Endothelial cell of umbilical vein (primary cell): ENCODE measurements around the gene CAPNS1. TPM values are rescaled to one million over a fixed set of nuclear protein-coding genes. Genes with fewer than 3 reads are reported as not detected.

Experiments
- BruUV-seq: library from RNA; stranded (reverse); fragments of 400-500 nt; replicated peaks from 2 replicates; lab custom pipeline; 2021; lab: Mats Ljungman, UMichigan
- CTCF ChIA-PET: fragments of 300-600, 350-600 bp; sonication (Branson Sonifier 250); formaldehyde crosslinking; loops from one replicate; lab custom pipeline; 2021; ENCODE audit warnings: antibody characterized with exemption, inconsistent platforms; lab: Charles Lee
- POLR2A ChIA-PET: fragments of 300-600, 350-600 bp; sonication (Branson Sonifier 250); formaldehyde crosslinking; loops from one replicate; lab custom pipeline; 2021; ENCODE audit warnings: antibody characterized with exemption, inconsistent platforms; lab: Charles Lee
- DNase-seq: peaks from one replicate; pipeline ENCODE4 v3.0.0-alpha.2; 2011; ENCODE audit warnings: low read depth, low spot score
- FAIRE-seq: peaks from 2 replicates; lab custom pipeline; 2011; peaks lifted over from hg19 to GRCh38; lab: Jason Lieb, UNC
- H2AFZ ChIP-seq: 2 replicates; pipeline ENCODE4 v1.6.0; 2012; ENCODE audit warnings: low read depth, low read length, control low read depth, inconsistent platforms
- H3K27ac ChIP-seq: 2 replicates; pipeline ENCODE4 v1.5.1; 2011; ENCODE audit warnings: low read depth, mild to moderate bottlenecking, control low read depth, low read length, moderate library complexity; ENCODE audit not compliant: insufficient read depth
- H3K27me3 ChIP-seq, 2 experiments: 2 replicates each; pipeline versions ENCODE4 v1.6.0 to v1.6.1; 2011; ENCODE audit warnings: low read length in 2 of 2, mixed read lengths in 1 of 2; ENCODE audit not compliant: control insufficient read depth in 2 of 2, insufficient read depth in 2 of 2
- H3K36me3 ChIP-seq, 2 experiments: 2 replicates in 1 of 2; 3 replicates in 1 of 2; pipeline ENCODE4 v1.5.1; 2011; ENCODE audit warnings: low read length in 2 of 2, mild to moderate bottlenecking in 1 of 2, moderate library complexity in 1 of 2; ENCODE audit not compliant: control insufficient read depth in 2 of 2, insufficient read depth in 2 of 2; ENCODE audit errors: extremely low read depth in 1 of 2
- H3K4me1 ChIP-seq: 3 replicates; pipeline ENCODE4 v1.5.1; 2011; ENCODE audit warnings: mild to moderate bottlenecking, low read length; ENCODE audit not compliant: control insufficient read depth, insufficient read depth; ENCODE audit errors: extremely low read depth
- H3K4me2 ChIP-seq: 2 replicates; pipeline ENCODE4 v1.6.1; 2011; ENCODE audit warnings: low read length, control low read depth, mixed read lengths; ENCODE audit not compliant: insufficient read depth
- H3K4me3 ChIP-seq, 3 experiments: fragments of 200-600 bp in 1 of 3; sonication (generic), shearing (Covaris generic) in 1 of 3; replicated peaks in 1 of 3; 2 replicates each; pipeline ENCODE4 v1.5.1; 2011 to 2016; ENCODE audit warnings: control low read depth in 3 of 3, low read length in 3 of 3, mild to moderate bottlenecking in 2 of 3, inconsistent platforms in 1 of 3, low read depth in 1 of 3, moderate library complexity in 1 of 3; ENCODE audit not compliant: insufficient read depth in 1 of 3
- H3K79me2 ChIP-seq: 2 replicates; pipeline ENCODE4 v1.6.0; 2012; ENCODE audit warnings: low read length, inconsistent platforms; ENCODE audit not compliant: control insufficient read depth, insufficient read depth
- H3K9ac ChIP-seq: replicated peaks from 2 replicates; pipeline ENCODE3; 2011; ENCODE audit warnings: low read length, control low read depth; ENCODE audit not compliant: insufficient read depth; ENCODE audit errors: extremely low read depth
- H3K9me1 ChIP-seq: replicated peaks from 3 replicates; pipeline ENCODE4 v1.6.0; 2011; ENCODE audit warnings: mild to moderate bottlenecking, low read length; ENCODE audit not compliant: control insufficient read depth, insufficient read depth; ENCODE audit errors: extremely low read depth
- H3K9me3 ChIP-seq: replicated peaks from 2 replicates; pipeline ENCODE4 v1.5.1; 2012; ENCODE audit warnings: low read length, inconsistent platforms; ENCODE audit not compliant: control insufficient read depth, insufficient read depth
- H4K20me1 ChIP-seq: replicated peaks from 2 replicates; pipeline ENCODE3; 2011; ENCODE audit warnings: mild to moderate bottlenecking, low read length; ENCODE audit not compliant: control insufficient read depth, insufficient read depth; ENCODE audit errors: extremely low read depth
- CTCF ChIP-seq, 2 donors: IDR thresholded peaks; 1 replicate in 1 of 2; 2 replicates in 1 of 2; pipeline ENCODE4 v1.5.1; 2011; ENCODE audit warnings: low read length in 2 of 2, mild to moderate bottlenecking in 2 of 2, moderate library complexity in 2 of 2, control low read depth in 1 of 2, inconsistent platforms in 1 of 2, low read depth in 1 of 2; ENCODE audit not compliant: insufficient read depth in 1 of 2; ENCODE audit errors: extremely low read depth in 1 of 2
- EZH2 ChIP-seq: IDR thresholded peaks from 2 replicates; pipeline ENCODE4 v1.6.1; 2012; ENCODE audit warnings: borderline replicate concordance, low read depth, mild to moderate bottlenecking, moderate library complexity, low read length, inconsistent platforms; ENCODE audit not compliant: severe bottlenecking
- FOS ChIP-seq: IDR thresholded peaks from 2 replicates; pipeline ENCODE4 v1.6.1; 2011; ENCODE audit warnings: mild to moderate bottlenecking, low read length, moderate library complexity, borderline replicate concordance; ENCODE audit not compliant: insufficient read depth
- GATA2 ChIP-seq: IDR thresholded peaks from 2 replicates; pipeline ENCODE4 v1.7.0; 2011; ENCODE audit warnings: low read depth, mild to moderate bottlenecking, moderate library complexity, mixed read lengths, low read length; ENCODE audit not compliant: insufficient read length, insufficient read depth
- JUN ChIP-seq: IDR thresholded peaks from 2 replicates; pipeline ENCODE4 v1.6.1; 2011; ENCODE audit warnings: borderline replicate concordance, low read depth; ENCODE audit not compliant: insufficient read length, insufficient read depth
- MYC ChIP-seq: IDR thresholded peaks from one replicate; pipeline ENCODE4 v1.6.1; 2011; ENCODE audit warnings: mild to moderate bottlenecking, low read depth, low read length
- POLR2A ChIP-seq: IDR thresholded peaks from 2 replicates; pipeline ENCODE4 v1.6.1; 2012; ENCODE audit warnings: low read depth, mild to moderate bottlenecking, control low read depth, low read length
- POLR2AphosphoS5 ChIP-seq: IDR thresholded peaks from 2 replicates; pipeline ENCODE4 v1.6.1; 2012; ENCODE audit warnings: low read depth, mild to moderate bottlenecking, control low read depth, low read length, moderate library complexity; ENCODE audit not compliant: insufficient read depth
- dilution Hi-C: fragments of 300-500 bp; cut with MboI; formaldehyde crosslinking; loops from one replicate; pipeline ENCODE4 v1.15.0; 2019; ENCODE audit warnings: low sequenced_read_pairs; ENCODE audit not compliant: extremely low pct_ligation_motif_present
- intact Hi-C: fragments of 100-400 bp; cut with micrococcal nuclease; formaldehyde crosslinking; loops from one replicate; pipeline ENCODE4 v1.10.0; 2022
- polyA plus RNA-seq, 4 experiments: library from polyadenylated mRNA; depleted of rRNA in 3 of 4; stranded (reverse) in 3 of 4; unstranded in 1 of 4; fragments of >200 nt; gene quantifications; 2 replicates each; pipeline versions ENCODE4 v1.2.1 to v1.2.3, GENCODE V29; 2011 to 2012; ENCODE audit warnings: missing spikeins in 1 of 4
- total RNA-seq: library from RNA; stranded (reverse); gene quantifications from 2 replicates; pipeline ENCODE4 v1.2.3, GENCODE V29; 2021
- TF ChIP-seq, protein P1 (sequence below): IDR thresholded peaks from 2 replicates; pipeline ENCODE4 v1.6.1; 2011; ENCODE audit not compliant: insufficient read depth, insufficient read length

Gene CAPNS1
- total and polyA plus RNA-seq, 2 donors (not counting 3 experiments of a cell fraction or from before 2014, with no cell fraction given) = 777 to 1,095 TPM

DNA sequence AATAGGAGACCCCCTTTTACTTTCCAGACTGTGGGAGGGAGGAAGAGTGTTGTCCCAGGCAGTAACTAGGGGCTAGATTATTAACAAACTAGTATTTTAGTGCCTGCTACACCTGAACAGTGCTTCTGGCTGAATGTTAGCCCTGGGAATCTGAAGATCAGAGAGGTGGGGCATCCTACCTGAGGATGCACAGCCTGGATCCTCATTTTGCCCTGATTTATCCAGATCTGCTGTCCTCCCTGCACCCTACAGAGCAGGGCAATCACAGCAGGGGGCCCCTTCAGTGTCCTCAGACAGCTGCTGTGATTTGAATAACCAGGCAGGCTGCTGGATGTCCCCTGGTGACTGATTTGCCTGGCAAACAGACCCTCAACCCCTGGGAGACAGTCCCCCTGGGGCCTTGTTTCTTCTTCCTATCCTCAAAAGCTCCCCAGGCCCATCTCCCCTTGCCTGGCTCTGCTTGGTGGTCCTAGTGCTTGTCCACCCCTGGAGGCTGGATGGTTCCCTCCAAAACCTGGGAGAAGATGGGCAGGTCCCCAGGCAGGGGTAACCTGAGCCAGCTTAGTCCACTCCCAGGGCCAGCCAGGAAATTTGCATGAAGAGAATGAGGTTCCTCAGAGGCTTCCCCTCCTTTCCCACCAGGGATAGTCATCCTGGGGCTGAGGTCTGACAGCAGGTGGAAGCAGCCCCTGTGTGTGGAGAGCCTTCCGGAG lies 29.2 kb upstream of the CAPNS1 start, which contains the start of gene OVOL3:
Gene OVOL3 (plus strand): TSS at position 657 of the 713 bp plus-strand sequence. CDS start 60 bp downstream, outside the sequence.
- Histone ChIP-seq H3K27me3 (no peaks in the 10 kb centered on the region), H4K20me1 (no peaks in the 10 kb centered on the region), H3K27ac (no peak within 1 kb of the TSS), H3K9ac (no peak within 1 kb of the TSS), H3K4me1 (peaks cover 10% of the 10 kb centered on the region), H3K36me3 (no peaks in the 10 kb centered on the region), H2AFZ (no peak within 1 kb of the TSS), H3K4me3 (no peak within 1 kb of the TSS), H3K9me1 (no peaks in the 10 kb centered on the region), H3K79me2 (peaks cover 6% of the 10 kb centered on the region), H3K4me2 (no peak within 1 kb of the TSS), H3K9me3 (no peaks in the 10 kb centered on the region)
- no peak for DNase-seq
- BruUV-seq = no TSS peak
- ChIA-PET CTCF (no interaction called here), POLR2A (no interaction called here)
- no peak for TF ChIP-seq POLR2A
- TF ChIP-seq CTCF (IDR thresholded peaks at IDR 0.05; ENCODE audit: extremely low read depth in 1 of 2, insufficient read depth in 1 of 2, low read depth in 1 of 2, low read length in 2 of 2) = no peak
- TF ChIP-seq FOS = no peak
- no peak for TF ChIP-seq EZH2
- no peak for TF ChIP-seq MYC
- no peak for TF ChIP-seq JUN
- TF ChIP-seq, protein P1, sequence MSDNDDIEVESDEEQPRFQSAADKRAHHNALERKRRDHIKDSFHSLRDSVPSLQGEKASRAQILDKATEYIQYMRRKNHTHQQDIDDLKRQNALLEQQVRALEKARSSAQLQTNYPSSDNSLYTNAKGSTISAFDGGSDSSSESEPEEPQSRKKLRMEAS = no peak
- TF ChIP-seq GATA2 = no peak
- TF ChIP-seq POLR2AphosphoS5 = no peak
- FAIRE-seq = no peak
- dilution Hi-C loops (no loop called here), intact Hi-C loops (no loop called here)
